HFFc6 (cell line): ENCODE measurements around the gene AKAP13. TPM values are rescaled to one million over a fixed set of nuclear protein-coding genes. Genes with fewer than 3 reads are reported as not detected.

Source experiments
- DNase-seq: peaks from one replicate; pipeline ENCODE4 v3.0.0-alpha.2; 2018
- H3K27ac Mint-ChIP-seq: 2 replicates; pipeline ENCODE4 v1.8.0; 2020; ENCODE audit warnings: mild to moderate bottlenecking, mixed read lengths
- H3K27me3 Mint-ChIP-seq: 2 replicates; pipeline ENCODE4 v1.8.0; 2021; ENCODE audit warnings: mild to moderate bottlenecking, moderate library complexity, mixed read lengths; ENCODE audit not compliant: insufficient read depth
- H3K36me3 Mint-ChIP-seq: 2 replicates; pipeline ENCODE4 v1.8.0; 2021; ENCODE audit warnings: low read depth, mixed read lengths
- H3K4me1 Mint-ChIP-seq: 2 replicates; pipeline ENCODE4 v1.8.0; 2020; ENCODE audit warnings: low read depth, mixed read lengths
- H3K4me3 Mint-ChIP-seq: 2 replicates; pipeline ENCODE4 v1.8.0; 2020; ENCODE audit warnings: mild to moderate bottlenecking, moderate library complexity, mixed read lengths
- H3K9me3 Mint-ChIP-seq: 2 replicates; pipeline ENCODE4 v1.8.0; 2020; ENCODE audit warnings: mild to moderate bottlenecking, mixed read lengths
- CTCF ChIP-seq: fragments of 200-600 bp; sonication (generic); IDR thresholded peaks from 2 replicates; pipeline ENCODE4 v1.5.0; 2021; ENCODE audit warnings: antibody characterized with exemption, mild to moderate bottlenecking
- total RNA-seq, 6 experiments: library from RNA; stranded (reverse); fragmentation: NEBNext Ultra II Directional; extraction: Animal tissue kit (Norgen Biotek cat#: 25700); gene quantifications; 2 replicates in 1 of 6; 3 replicates in 5 of 6; pipeline ENCODE4 v1.2.3, GENCODE V29; 2021

Gene AKAP13
- total RNA-seq, 6 experiments from 2014 or later, result 29.0 to 51.3 (median 35.6) TPM

DNA sequence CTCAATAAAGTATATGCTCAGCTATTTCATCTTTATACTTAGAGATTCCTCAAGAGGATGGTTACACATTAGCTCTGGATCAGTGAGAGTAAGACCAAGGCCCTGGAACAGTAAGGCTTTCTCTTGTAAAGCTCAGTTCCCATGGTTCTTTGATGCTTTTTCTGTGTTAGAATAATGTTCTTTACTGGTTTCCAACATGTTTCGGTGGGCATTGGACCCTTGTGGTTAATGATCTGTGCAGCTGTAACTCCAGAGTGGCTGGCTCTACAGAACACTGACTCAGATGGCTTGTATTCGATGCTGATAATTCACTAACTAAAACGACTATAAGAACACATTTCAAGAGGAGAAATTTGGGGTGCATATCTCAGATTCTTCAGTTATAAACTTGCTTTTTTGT, 114.7 kb downstream of the AKAP13 start:
- Mint-ChIP-seq H3K9me3 (no peaks in the 10 kb centered on the region), H3K36me3 (no peaks in the 10 kb centered on the region), H3K4me3 (no peak overlapping the region), H3K27ac (peak overlapping the region; percentile 88), H3K4me1 (peaks cover 54% of the 10 kb centered on the region), H3K27me3 (peaks cover 2% of the 10 kb centered on the region)
- TF ChIP-seq CTCF, result no peak
- no peak for DNase-seq

DNA sequence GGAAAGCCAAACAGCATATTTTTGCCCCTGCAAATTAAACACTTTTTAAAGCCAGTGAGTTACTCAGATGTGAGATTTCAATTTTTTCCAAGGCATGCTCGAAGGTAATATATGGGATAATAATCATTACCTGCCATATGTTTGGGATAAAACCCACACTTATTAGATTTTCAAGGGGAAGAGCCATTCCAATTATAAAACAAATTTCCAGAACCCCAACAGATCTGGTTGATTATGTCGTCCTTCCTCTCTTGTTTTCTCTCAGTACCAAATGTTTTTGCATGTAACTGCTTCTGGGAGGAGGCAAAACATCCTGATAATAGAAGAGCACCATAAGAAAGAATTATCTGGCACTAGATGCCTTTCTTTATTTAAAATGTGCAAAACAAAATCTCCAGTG, 115.1 kb downstream of the AKAP13 start:
- H3K27me3 Mint-ChIP-seq, result peaks cover 2% of the 10 kb centered on the region; the same call in 1 of the 2 replicates
- peaks cover 58% of the 10 kb centered on the region for H3K4me1 Mint-ChIP-seq
- H3K4me3 Mint-ChIP-seq, result no peak overlapping the region
- H3K36me3 Mint-ChIP-seq, result no peaks in the 10 kb centered on the region
- DNase-seq, result no peak
- H3K27ac Mint-ChIP-seq, result peak overlapping the region; percentile 88
- TF ChIP-seq CTCF, result no peak
- no peaks in the 10 kb centered on the region for H3K9me3 Mint-ChIP-seq

DNA sequence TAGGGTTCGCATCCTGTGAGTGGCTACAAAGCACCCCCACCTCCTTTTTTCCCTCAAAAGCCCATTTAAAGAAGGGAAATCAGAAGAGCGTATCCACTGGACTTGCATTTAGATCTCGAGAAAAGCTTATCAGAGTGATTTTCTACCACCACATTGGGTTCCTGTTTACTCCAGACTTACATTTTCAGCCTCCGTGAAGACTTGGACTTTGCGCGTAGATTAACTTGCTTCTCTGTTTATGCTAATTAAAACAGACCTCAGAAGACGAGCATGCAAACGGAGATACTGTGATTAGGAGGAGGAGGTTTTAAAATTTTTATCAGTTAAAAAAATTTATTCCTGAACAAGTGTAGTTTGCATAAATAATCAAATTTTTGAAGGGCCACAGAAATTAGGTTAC, 115.7 kb downstream of the AKAP13 start:
- Mint-ChIP-seq H3K27me3 (peaks cover 2% of the 10 kb centered on the region; the same call in 1 of the 2 replicates), H3K27ac (no peak overlapping the region), H3K9me3 (no peaks in the 10 kb centered on the region), H3K36me3 (no peaks in the 10 kb centered on the region), H3K4me3 (no peak overlapping the region), H3K4me1 (peaks cover 64% of the 10 kb centered on the region)
- no peak for DNase-seq
- TF ChIP-seq CTCF, result no peak

DNA sequence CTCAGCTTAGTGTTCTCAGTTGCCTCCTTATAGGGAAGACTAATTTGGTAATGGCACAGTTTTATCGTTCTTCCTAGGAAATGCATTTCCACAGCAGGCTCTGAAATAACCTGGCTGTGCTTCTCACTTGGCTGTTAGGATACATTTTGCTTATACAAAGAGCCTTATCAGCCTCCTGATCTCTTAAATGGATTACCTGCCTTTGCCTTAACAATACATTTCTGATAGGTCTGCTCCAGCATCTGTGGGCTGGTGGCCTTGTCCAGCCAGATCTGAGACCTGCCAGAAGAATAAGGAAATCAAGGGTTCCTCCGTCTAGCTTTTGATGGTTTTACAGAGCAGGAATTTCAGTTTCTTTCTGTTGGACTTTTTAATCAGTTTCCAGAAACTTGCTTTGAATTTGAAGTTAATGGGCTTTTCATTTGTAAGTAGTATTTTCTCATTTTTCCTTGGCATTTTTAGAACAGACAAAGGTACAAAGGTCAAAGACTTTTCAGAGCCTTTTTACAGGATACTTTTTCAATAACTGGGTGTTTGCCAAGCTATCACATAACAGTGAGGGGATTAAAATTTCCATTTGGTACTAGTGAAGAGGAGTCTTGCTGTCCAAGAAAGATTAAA, 116.3 kb downstream of the AKAP13 start:
- H3K27me3 Mint-ChIP-seq, result peaks cover 2% of the 10 kb centered on the region; the same call in 1 of the 2 replicates
- H3K36me3 Mint-ChIP-seq, result no peaks in the 10 kb centered on the region
- H3K4me3 Mint-ChIP-seq, result no peak overlapping the region
- H3K9me3 Mint-ChIP-seq, result no peaks in the 10 kb centered on the region
- no peak for TF ChIP-seq CTCF
- no peak for DNase-seq
- peaks cover 69% of the 10 kb centered on the region for H3K4me1 Mint-ChIP-seq
- H3K27ac Mint-ChIP-seq, result no peak overlapping the region

DNA sequence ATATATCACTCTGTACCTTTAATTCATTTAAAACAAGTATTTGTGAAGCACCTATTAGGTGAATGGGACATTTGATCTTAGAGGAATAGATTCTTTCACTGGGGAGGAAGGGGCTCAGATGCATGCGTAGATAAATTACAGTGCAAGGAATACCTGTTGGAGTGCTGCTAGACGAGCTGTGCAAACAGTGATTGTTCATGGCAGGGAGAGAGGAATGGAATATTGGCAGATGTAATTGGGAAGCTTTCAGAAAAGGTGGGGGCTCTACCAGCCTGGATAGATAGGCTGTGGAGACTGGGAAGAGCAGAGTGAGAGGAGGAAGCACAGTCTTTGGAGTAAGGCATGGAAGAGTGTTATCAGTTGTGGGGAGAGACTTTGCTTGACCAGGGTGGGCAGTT, 116.8 kb downstream of the AKAP13 start:
- H3K27me3 Mint-ChIP-seq, result peaks cover 2% of the 10 kb centered on the region; the same call in 1 of the 2 replicates
- H3K27ac Mint-ChIP-seq, result no peak overlapping the region
- H3K36me3 Mint-ChIP-seq, result no peaks in the 10 kb centered on the region
- peaks cover 72% of the 10 kb centered on the region for H3K4me1 Mint-ChIP-seq
- H3K9me3 Mint-ChIP-seq, result no peaks in the 10 kb centered on the region
- H3K4me3 Mint-ChIP-seq, result no peak overlapping the region
- DNase-seq, result no peak
- no peak for TF ChIP-seq CTCF
